ENCODE results near the gene STX10. TPM values are rescaled to one million over a fixed set of nuclear protein-coding genes. Genes with fewer than 3 reads are reported as not detected.

The STX10 gene
- total and polyA plus RNA-seq, 9 of the 15 experiments (the other 6 are each of a cell fraction or from before 2014, with no cell fraction given): 0.51 to 66.3 (median 31.0) TPM

DNA sequence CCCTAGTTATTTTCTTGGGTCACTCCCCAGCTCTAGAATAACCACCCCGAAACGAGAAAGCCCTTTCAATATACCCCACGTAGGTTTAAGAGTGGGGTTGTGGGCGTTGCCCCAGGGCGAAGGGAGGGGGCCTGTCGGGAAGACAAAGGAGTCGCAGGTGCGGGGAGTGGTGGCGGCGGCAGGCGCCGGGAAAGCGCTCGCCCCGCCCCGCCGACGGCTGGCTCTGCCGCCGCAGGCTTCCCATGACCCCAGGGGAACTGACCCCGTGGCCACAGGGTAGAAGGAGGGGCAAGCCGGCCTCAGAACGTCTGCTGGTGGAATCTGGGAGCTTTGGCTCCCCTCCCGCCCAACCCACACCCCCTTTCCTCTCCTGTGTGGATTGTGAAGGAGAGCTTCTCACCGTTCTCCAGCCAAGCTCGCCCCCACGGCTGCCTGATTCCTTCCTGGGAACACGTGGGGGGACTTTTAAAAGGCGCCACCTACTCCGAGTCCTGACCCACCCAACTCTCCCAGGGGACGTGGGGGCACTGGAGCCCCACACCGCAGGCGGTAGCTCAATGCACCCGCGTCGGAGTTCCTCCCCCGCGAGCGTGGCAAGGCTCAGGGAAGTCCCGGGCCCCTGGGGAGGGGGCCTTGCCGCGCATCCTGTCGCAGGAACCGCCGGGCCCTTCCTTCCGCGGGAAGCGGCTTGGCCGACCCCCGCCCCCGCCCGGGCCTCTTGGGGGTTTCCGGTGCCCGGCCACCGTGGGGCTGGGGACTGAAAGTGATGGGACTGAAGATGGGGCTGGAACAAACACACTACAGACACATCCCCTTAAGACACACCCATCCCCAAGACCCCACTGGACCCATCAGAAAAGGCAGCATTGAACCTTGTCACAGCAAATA, 5.5 kb upstream of the STX10 start:
- H2AFZ ChIP-seq (ENCODE audit: low read depth, low read length): peak overlapping the region; percentile 4; the same call in 1 of the 2 replicates
- CTCF ChIA-PET (ENCODE audit: low intra/inter-chr PET ratio): interaction anchor here (0.6 kb wide), 1 partner anchor 58 kb away, joined by 3 read pairs; no protein-coding TSS in a partner anchor
- H3K27me3 ChIP-seq (ENCODE audit: control insufficient read depth in 2 of 2, insufficient read depth in 2 of 2, low read length in 2 of 2): no peaks in the 10 kb centered on the region
- in situ Hi-C loops (cut with MboI): no loop called here
- H3K79me2 ChIP-seq (ENCODE audit: control insufficient read depth, insufficient read depth, low read length): peaks cover 49% of the 10 kb centered on the region
- H3K9me1 ChIP-seq (ENCODE audit: control insufficient read depth, insufficient read depth, low read length): no peaks in the 10 kb centered on the region
- H3K4me2 ChIP-seq (ENCODE audit: insufficient read depth, low read length): peak overlapping the region; percentile 93
- intact Hi-C loops (cut with micrococcal nuclease): loop anchor here (1.0 kb wide), 1 partner anchor 107 kb away; no protein-coding TSS in a partner anchor
- FAIRE-seq: no peak
- peaks cover 23% of the 10 kb centered on the region for H4K20me1 ChIP-seq (replicated peaks; ENCODE audit: control insufficient read depth, insufficient read depth, low read length)
- H3K4me1 ChIP-seq (replicated peaks in 1 of 2; ENCODE audit: control insufficient read depth in 2 of 2, insufficient read depth in 2 of 2, low read length in 2 of 2): peaks cover 11 to 49% of the 10 kb centered on the region in 2 experiments
- H3K9ac ChIP-seq (ENCODE audit: insufficient read depth in 1 of 2, low read depth in 2 of 2, low read length in 2 of 2): peak overlapping the region; percentile 96 to 97
- peak overlapping the region; percentile 95; the same call in 2 of the 3 replicates for H3K27ac ChIP-seq (ENCODE audit: extremely low read depth, low read depth, low read length)
- peaks cover 14% of the 10 kb centered on the region; the same call in 2 of the 3 replicates for H3K36me3 ChIP-seq (ENCODE audit: control insufficient read depth, insufficient read depth, low read length)
- POLR2A ChIA-PET: interaction anchor here (0.6 to 3.3 kb wide), 37 partner anchors 9 to 847 kb away, joined by 3 to 39 read pairs (median 4); partner anchors contain the start of genes DAND5 and NACC1
- DNase-seq (ENCODE audit: extremely low read depth in 1 of 4, low spot score in 3 of 4): peak; percentile 67 to 88 (median 75)
- no peaks in the 10 kb centered on the region for H3K9me3 ChIP-seq (replicated peaks; ENCODE audit: control insufficient read depth, insufficient read depth, low read depth, low read length)
- ATAC-seq: peak; percentile 56
- WGBS (ENCODE audit: insufficient coverage, low coverage, missing lambda C conversion rate): 9% methylated on average over 39 of the region's 55 CpGs
- BruUV-seq (replicated peaks): no TSS peak
- H3K4me3 ChIP-seq: peak overlapping the region; percentile 98
- no peak for TF ChIP-seq XRCC5 (IDR thresholded peaks at IDR 0.05; ENCODE audit: low read depth, low read length)
- TF ChIP-seq THRB (CRISPR knock-in tag; conservative IDR thresholded peaks at IDR 0.05): no peak; the same call in none of the 2 replicates
- TF ChIP-seq ZNF133 (CRISPR knock-in tag; IDR thresholded peaks at IDR 0.05): no peak
- 0 out of 2 replicates have a peak, but pooled peaks have one; percentile 40 for TF ChIP-seq ZNF766 (CRISPR knock-in tag; conservative IDR thresholded peaks at IDR 0.05)
- no peak for TF ChIP-seq SREBF1 (IDR thresholded peaks at IDR 0.05; ENCODE audit: borderline replicate concordance, low read depth, low read length)
- TF ChIP-seq, protein P1, sequence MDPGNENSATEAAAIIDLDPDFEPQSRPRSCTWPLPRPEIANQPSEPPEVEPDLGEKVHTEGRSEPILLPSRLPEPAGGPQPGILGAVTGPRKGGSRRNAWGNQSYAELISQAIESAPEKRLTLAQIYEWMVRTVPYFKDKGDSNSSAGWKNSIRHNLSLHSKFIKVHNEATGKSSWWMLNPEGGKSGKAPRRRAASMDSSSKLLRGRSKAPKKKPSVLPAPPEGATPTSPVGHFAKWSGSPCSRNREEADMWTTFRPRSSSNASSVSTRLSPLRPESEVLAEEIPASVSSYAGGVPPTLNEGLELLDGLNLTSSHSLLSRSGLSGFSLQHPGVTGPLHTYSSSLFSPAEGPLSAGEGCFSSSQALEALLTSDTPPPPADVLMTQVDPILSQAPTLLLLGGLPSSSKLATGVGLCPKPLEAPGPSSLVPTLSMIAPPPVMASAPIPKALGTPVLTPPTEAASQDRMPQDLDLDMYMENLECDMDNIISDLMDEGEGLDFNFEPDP (CRISPR knock-in tag; IDR thresholded peaks at IDR 0.05): no peak; the same call in 1 of the 2 replicates
- peak; percentile 82 for TF ChIP-seq FOXP4 (CRISPR knock-in tag; IDR thresholded peaks at IDR 0.05; ENCODE audit: borderline replicate concordance)
- TF ChIP-seq ZNF717 (CRISPR knock-in tag; IDR thresholded peaks at IDR 0.05): no peak
- no peak for TF ChIP-seq MLX (CRISPR knock-in tag; conservative IDR thresholded peaks at IDR 0.05)
- TF ChIP-seq SRF (CRISPR knock-in tag; IDR thresholded peaks at IDR 0.05): no peak
- TF ChIP-seq CEBPB (tag; IDR thresholded peaks at IDR 0.05): no peak
- no peak for TF ChIP-seq PURB (CRISPR knock-in tag; IDR thresholded peaks at IDR 0.05; ENCODE audit: low read depth)

Measured in K562 (cell line).